ENCODE results near the gene KCTD16.
A peak's percentile ranks its signal among the peaks of the same experiment; 100 is the strongest.

The KCTD16 gene

GRCh38 chr5:144131261-144131660 lies 39.4 kb upstream of the KCTD16 start:
- Histone ChIP-seq H4K8ac (ENCODE audit: low read depth, low read length) (no peak overlapping the region), H3K4me3 (ENCODE audit: low read depth, low read length) (no peak overlapping the region), H3K9me3 (ENCODE audit: insufficient read depth, low read depth, low read length) (no peaks in the 10 kb centered on the region), H2AK5ac (ENCODE audit: low read length) (no peak overlapping the region), H4K91ac (ENCODE audit: low read depth, low read length) (no peak overlapping the region), H2BK120ac (ENCODE audit: insufficient read depth, low read length, poor library complexity) (no peak overlapping the region), H2BK5ac (ENCODE audit: low read depth, low read length, poor library complexity) (no peak overlapping the region), H3K9ac (ENCODE audit: low read length) (no peak overlapping the region), H3K14ac (ENCODE audit: low read length) (no peak overlapping the region), H3K4ac (ENCODE audit: low read depth, low read length) (no peak overlapping the region), H3K79me2 (ENCODE audit: control insufficient read depth, insufficient read depth, low read length, poor library complexity) (no peaks in the 10 kb centered on the region), H3K36me3 (ENCODE audit: control insufficient read depth in 1 of 2, insufficient read depth in 2 of 2, low read length in 2 of 2) (no peaks in the 10 kb centered on the region), H4K12ac (ENCODE audit: low read depth, low read length) (no peak overlapping the region), H2BK12ac (ENCODE audit: low read length) (no peak overlapping the region), H3K4me2 (ENCODE audit: low read length) (no peak overlapping the region), H3K4me1 (ENCODE audit: control insufficient read depth in 1 of 2, insufficient read depth in 2 of 2, low read length in 2 of 2) (no peaks in the 10 kb centered on the region), H3K27me3 (ENCODE audit: insufficient read depth, low read length) (no peaks in the 10 kb centered on the region), H3K27ac (ENCODE audit: low read depth, low read length) (no peak overlapping the region), H3K23ac (ENCODE audit: low read length) (no peak overlapping the region), H2AFZ (ENCODE audit: insufficient read depth, low read length, poor library complexity) (no peak overlapping the region), H3K18ac (ENCODE audit: low read length) (no peak overlapping the region), H3K79me1 (ENCODE audit: low read length) (no peaks in the 10 kb centered on the region)
- no peak for DNase-seq
- no CpG with 5 or more reads among the region's 4 CpGs for WGBS (ENCODE audit: extremely low coverage, insufficient coverage, insufficient read length)

- H3K18ac ChIP-seq (ENCODE audit: low read length), result no peak overlapping the region
- no peaks in the 10 kb centered on the region for H3K4me1 ChIP-seq (ENCODE audit: control insufficient read depth in 1 of 2, insufficient read depth in 2 of 2, low read length in 2 of 2)
- no peak overlapping the region for H2AFZ ChIP-seq (ENCODE audit: insufficient read depth, low read length, poor library complexity)
- H4K91ac ChIP-seq (ENCODE audit: low read depth, low read length), result no peak overlapping the region
- no peak overlapping the region for H2AK5ac ChIP-seq (ENCODE audit: low read length)
- no peak for DNase-seq
- no peaks in the 10 kb centered on the region for H3K27me3 ChIP-seq (ENCODE audit: insufficient read depth, low read length)
- no peaks in the 10 kb centered on the region for H3K36me3 ChIP-seq (ENCODE audit: control insufficient read depth in 1 of 2, insufficient read depth in 2 of 2, low read length in 2 of 2)
- no peak overlapping the region for H4K12ac ChIP-seq (ENCODE audit: low read depth, low read length)
- H3K27ac ChIP-seq (ENCODE audit: low read depth, low read length), result no peak overlapping the region
- H3K79me1 ChIP-seq (ENCODE audit: low read length), result no peaks in the 10 kb centered on the region
- H3K9me3 ChIP-seq (ENCODE audit: insufficient read depth, low read depth, low read length), result no peaks in the 10 kb centered on the region
- no peak overlapping the region for H3K4ac ChIP-seq (ENCODE audit: low read depth, low read length)
- H3K9ac ChIP-seq (ENCODE audit: low read length), result no peak overlapping the region
- no peak overlapping the region for H3K23ac ChIP-seq (ENCODE audit: low read length)
- H4K8ac ChIP-seq (ENCODE audit: low read depth, low read length), result no peak overlapping the region
- no peak overlapping the region for H2BK120ac ChIP-seq (ENCODE audit: insufficient read depth, low read length, poor library complexity)
- no peak overlapping the region for H3K4me2 ChIP-seq (ENCODE audit: low read length)
- H2BK5ac ChIP-seq (ENCODE audit: low read depth, low read length, poor library complexity), result no peak overlapping the region
- H3K79me2 ChIP-seq (ENCODE audit: control insufficient read depth, insufficient read depth, low read length, poor library complexity), result no peaks in the 10 kb centered on the region
- no CpG with 5 or more reads among the region's 4 CpGs for WGBS (ENCODE audit: extremely low coverage, insufficient coverage, insufficient read length)
- H2BK12ac ChIP-seq (ENCODE audit: low read length), result no peak overlapping the region
- H3K4me3 ChIP-seq (ENCODE audit: low read depth, low read length), result no peak overlapping the region
- no peak overlapping the region for H3K14ac ChIP-seq (ENCODE audit: low read length)
These were observed 37.5 kb upstream of the KCTD16 start for GRCh38 chr5:144133050-144133633.

- no peak overlapping the region for H3K14ac ChIP-seq (ENCODE audit: low read length)
- no peak overlapping the region for H4K8ac ChIP-seq (ENCODE audit: low read depth, low read length)
- H2AFZ ChIP-seq (ENCODE audit: insufficient read depth, low read length, poor library complexity), result no peak overlapping the region
- no CpG with 5 or more reads among the region's 2 CpGs for WGBS (ENCODE audit: extremely low coverage, insufficient coverage, insufficient read length)
- no peaks in the 10 kb centered on the region for H3K27me3 ChIP-seq (ENCODE audit: insufficient read depth, low read length)
- H3K18ac ChIP-seq (ENCODE audit: low read length), result no peak overlapping the region
- no peak overlapping the region for H4K91ac ChIP-seq (ENCODE audit: low read depth, low read length)
- no peak overlapping the region for H3K9ac ChIP-seq (ENCODE audit: low read length)
- H3K23ac ChIP-seq (ENCODE audit: low read length), result no peak overlapping the region
- H3K79me2 ChIP-seq (ENCODE audit: control insufficient read depth, insufficient read depth, low read length, poor library complexity), result no peaks in the 10 kb centered on the region
- H3K9me3 ChIP-seq (ENCODE audit: insufficient read depth, low read depth, low read length), result no peaks in the 10 kb centered on the region
- H2BK120ac ChIP-seq (ENCODE audit: insufficient read depth, low read length, poor library complexity), result no peak overlapping the region
- no peaks in the 10 kb centered on the region for H3K36me3 ChIP-seq (ENCODE audit: control insufficient read depth in 1 of 2, insufficient read depth in 2 of 2, low read length in 2 of 2)
- H2BK12ac ChIP-seq (ENCODE audit: low read length), result no peak overlapping the region
- no peaks in the 10 kb centered on the region for H3K79me1 ChIP-seq (ENCODE audit: low read length)
- no peak overlapping the region for H4K12ac ChIP-seq (ENCODE audit: low read depth, low read length)
- H3K27ac ChIP-seq (ENCODE audit: low read depth, low read length), result no peak overlapping the region
- no peak overlapping the region for H2AK5ac ChIP-seq (ENCODE audit: low read length)
- H3K4me1 ChIP-seq (ENCODE audit: control insufficient read depth in 1 of 2, insufficient read depth in 2 of 2, low read length in 2 of 2), result no peaks in the 10 kb centered on the region
- H2BK5ac ChIP-seq (ENCODE audit: low read depth, low read length, poor library complexity), result no peak overlapping the region
- H3K4ac ChIP-seq (ENCODE audit: low read depth, low read length), result no peak overlapping the region
- H3K4me3 ChIP-seq (ENCODE audit: low read depth, low read length), result no peak overlapping the region
- no peak for DNase-seq
- no peak overlapping the region for H3K4me2 ChIP-seq (ENCODE audit: low read length)
These were observed 36.4 kb upstream of the KCTD16 start for GRCh38 chr5:144134194-144134826.

GRCh38 chr5:144135113-144135762 lies 35.4 kb upstream of the KCTD16 start:
- Histone ChIP-seq H3K23ac (ENCODE audit: low read length) (no peak overlapping the region), H3K18ac (ENCODE audit: low read length) (no peak overlapping the region), H3K27ac (ENCODE audit: low read depth, low read length) (no peak overlapping the region), H4K12ac (ENCODE audit: low read depth, low read length) (no peak overlapping the region), H2BK12ac (ENCODE audit: low read length) (no peak overlapping the region), H3K14ac (ENCODE audit: low read length) (no peak overlapping the region), H2AFZ (ENCODE audit: insufficient read depth, low read length, poor library complexity) (no peak overlapping the region), H2BK5ac (ENCODE audit: low read depth, low read length, poor library complexity) (no peak overlapping the region), H3K36me3 (ENCODE audit: control insufficient read depth in 1 of 2, insufficient read depth in 2 of 2, low read length in 2 of 2) (no peaks in the 10 kb centered on the region), H3K27me3 (ENCODE audit: insufficient read depth, low read length) (no peaks in the 10 kb centered on the region), H3K4me1 (ENCODE audit: control insufficient read depth in 1 of 2, insufficient read depth in 2 of 2, low read length in 2 of 2) (no peaks in the 10 kb centered on the region), H3K4me3 (ENCODE audit: low read depth, low read length) (no peak overlapping the region), H4K91ac (ENCODE audit: low read depth, low read length) (no peak overlapping the region), H2AK5ac (ENCODE audit: low read length) (no peak overlapping the region), H3K4ac (ENCODE audit: low read depth, low read length) (no peak overlapping the region), H2BK120ac (ENCODE audit: insufficient read depth, low read length, poor library complexity) (no peak overlapping the region), H3K9me3 (ENCODE audit: insufficient read depth, low read depth, low read length) (no peaks in the 10 kb centered on the region), H4K8ac (ENCODE audit: low read depth, low read length) (no peak overlapping the region), H3K79me1 (ENCODE audit: low read length) (no peaks in the 10 kb centered on the region), H3K79me2 (ENCODE audit: control insufficient read depth, insufficient read depth, low read length, poor library complexity) (no peaks in the 10 kb centered on the region), H3K9ac (ENCODE audit: low read length) (peak overlapping the region; percentile 61), H3K4me2 (ENCODE audit: low read length) (no peak overlapping the region)
- DNase-seq, result no peak
- WGBS (ENCODE audit: extremely low coverage, insufficient coverage, insufficient read length), result no CpG with 5 or more reads among the region's 3 CpGs

Measured in trophoblast cell (in vitro differentiated cells and primary cell).